HG03060 (cell line): ENCODE measurements around the gene LPP.

Experiments used
- ATAC-seq: cut with Tn5 transposase; IDR thresholded peaks from one replicate; pipeline ENCODE4 v1.9.1; 2021; ENCODE audit warnings: low read depth, moderate number of reproducible peaks; ENCODE audit not compliant: unreplicated experiment

Gene LPP

GRCh38 chr3:188822004-188822403 lies 668.0 kb downstream of the LPP start:
- no peak for ATAC-seq

- no peak for ATAC-seq
These were observed 668.5 kb downstream of the LPP start for GRCh38 chr3:188822411-188822810.

GRCh38 chr3:188824566-188824965 lies 670.6 kb downstream of the LPP start:
- no peak for ATAC-seq

GRCh38 chr3:188825901-188826300 lies 671.9 kb downstream of the LPP start:
- ATAC-seq: no peak

- no peak for ATAC-seq
These were observed 672.6 kb downstream of the LPP start for GRCh38 chr3:188826574-188826973.

GRCh38 chr3:188827103-188827502 lies 673.1 kb downstream of the LPP start:
- no peak for ATAC-seq

GRCh38 chr3:188827576-188827975 lies 673.6 kb downstream of the LPP start:
- no peak for ATAC-seq

- no peak for ATAC-seq
These were observed 675.2 kb downstream of the LPP start for GRCh38 chr3:188829130-188829529.

GRCh38 chr3:188829576-188829975 lies 675.6 kb downstream of the LPP start:
- ATAC-seq: no peak

GRCh38 chr3:188830893-188831292 lies 676.9 kb downstream of the LPP start:
- ATAC-seq: no peak

- ATAC-seq: no peak
These were observed 678.2 kb downstream of the LPP start for GRCh38 chr3:188832146-188832545.

GRCh38 chr3:188832961-188833721 lies 679.2 kb downstream of the LPP start:
- no peak for ATAC-seq

GRCh38 chr3:188834349-188834748 lies 680.4 kb downstream of the LPP start:
- no peak for ATAC-seq

- ATAC-seq: no peak
These were observed 685.3 kb downstream of the LPP start for GRCh38 chr3:188839187-188839695.

GRCh38 chr3:188840290-188840689 lies 686.3 kb downstream of the LPP start:
- no peak for ATAC-seq

- ATAC-seq: no peak
These were observed 687.9 kb downstream of the LPP start for GRCh38 chr3:188841906-188842305.

GRCh38 chr3:188842639-188843038 lies 688.7 kb downstream of the LPP start:
- no peak for ATAC-seq

- no peak for ATAC-seq
These were observed 690.1 kb downstream of the LPP start for GRCh38 chr3:188844096-188844495.

- ATAC-seq: no peak
These were observed 691.6 kb downstream of the LPP start for GRCh38 chr3:188845514-188845913.

GRCh38 chr3:188848947-188849346 lies 695.0 kb downstream of the LPP start:
- no peak for ATAC-seq

GRCh38 chr3:188853856-188854771 lies 700.2 kb downstream of the LPP start:
- no peak for ATAC-seq
